Left lung (tissue), 10 donors: Measurements from ENCODE around the gene TTC39C. TPM values are rescaled to one million over a fixed set of nuclear protein-coding genes. Genes with fewer than 3 reads are reported as not detected.

Source experiments
- ATAC-seq: fragments of 200-7000 bp; cut with Tn5 transposase; one replicate; pipeline ENCODE4 v1.9.1; 2020; ENCODE audit warnings: moderate library complexity
- DNase-seq, 4 donors: peaks; one replicate each; pipeline ENCODE4 v3.0.0-alpha.2; 2013 to 2020
- H3K27ac ChIP-seq, 2 donors: fragments of 200-600 bp; sonication (generic) in 1 of 2; one replicate each; pipeline versions ENCODE4 v1.5.0 to v1.8.0; 2020 to 2021
- H3K27me3 ChIP-seq, 2 donors: fragments of 200-600 bp; sonication (generic) in 1 of 2; one replicate each; pipeline versions ENCODE4 v1.5.0 to v1.8.0; 2020 to 2021
- H3K36me3 ChIP-seq, 2 donors: fragments of 200-600 bp; sonication (generic) in 1 of 2; one replicate each; pipeline versions ENCODE4 v1.5.0 to v1.8.0; 2020 to 2021
- H3K4me1 ChIP-seq, 2 donors: fragments of 200-600 bp; one replicate each; pipeline ENCODE4 v1.8.0; 2021
- H3K4me3 ChIP-seq, 2 donors: fragments of 200-600 bp; sonication (generic) in 1 of 2; one replicate each; pipeline versions ENCODE4 v1.5.0 to v1.8.0; 2020 to 2021; ENCODE audit warnings: mild to moderate bottlenecking in 1 of 2
- H3K9me3 ChIP-seq, 2 donors: fragments of 200-600 bp; sonication (generic) in 1 of 2; one replicate each; pipeline versions ENCODE4 v1.5.0 to v1.8.0; 2020 to 2021
- intact Hi-C, 2 donors: fragments of 100-400 bp; cut with DNase I; formaldehyde crosslinking; loops; one replicate each; pipeline versions ENCODE4 v1.11.2 to v1.14.2; 2022
- polyA plus RNA-seq, 6 donors: library from polyadenylated mRNA; unstranded; fragments of 120-200 nt; gene quantifications; one replicate each; pipeline ENCODE4 v1.2.1, GENCODE V29; 2013; ENCODE audit not compliant: insufficient read length in 6 of 6
- total RNA-seq, 2 donors: library from RNA; stranded (reverse); fragmentation: NEBNext Ultra II Directional; extraction: Animal tissue kit (Norgen Biotek cat#: 25700); gene quantifications; one replicate each; pipeline ENCODE4 v1.2.1, GENCODE V29; 2021
- TF ChIP-seq, protein P1 (sequence below), 2 donors: fragments of 200-600 bp; sonication (generic) in 1 of 2; IDR thresholded peaks; one replicate each; pipeline versions ENCODE4 v1.5.0 to v1.8.0; 2021; ENCODE audit warnings: antibody characterized with exemption in 2 of 2
- donor health status: DM: no; HTN: yes; CAD: no.
- donor health status: DM: no; HTN: no; CAD: no.

TTC39C gene
- total and polyA plus RNA-seq, 8 donors = 12.0 to 19.3 (median 15.1) TPM

DNA sequence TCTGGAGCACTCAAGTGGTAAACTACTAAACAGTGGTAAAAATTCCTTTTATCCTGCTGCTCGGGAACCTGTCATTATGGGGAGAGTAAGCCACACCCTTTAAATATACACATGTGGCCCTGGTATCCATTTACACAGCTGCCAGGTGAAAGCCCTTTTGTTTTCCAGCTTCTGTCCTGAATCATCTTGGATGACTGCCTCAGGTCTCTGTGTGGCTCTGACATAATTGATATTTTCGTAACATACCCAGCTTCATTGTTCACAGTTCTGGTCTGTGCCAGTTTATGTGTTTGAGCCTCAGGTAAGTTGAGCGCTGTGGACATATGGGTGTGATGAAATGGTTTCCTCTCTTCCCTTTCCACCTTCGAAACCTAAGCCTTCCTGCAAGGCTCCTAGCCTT lies 15.7 kb upstream of the TTC39C start:
- intact Hi-C loops = no loop called here
- H3K36me3 ChIP-seq = no peaks in the 10 kb centered on the region
- TF ChIP-seq, protein P1, sequence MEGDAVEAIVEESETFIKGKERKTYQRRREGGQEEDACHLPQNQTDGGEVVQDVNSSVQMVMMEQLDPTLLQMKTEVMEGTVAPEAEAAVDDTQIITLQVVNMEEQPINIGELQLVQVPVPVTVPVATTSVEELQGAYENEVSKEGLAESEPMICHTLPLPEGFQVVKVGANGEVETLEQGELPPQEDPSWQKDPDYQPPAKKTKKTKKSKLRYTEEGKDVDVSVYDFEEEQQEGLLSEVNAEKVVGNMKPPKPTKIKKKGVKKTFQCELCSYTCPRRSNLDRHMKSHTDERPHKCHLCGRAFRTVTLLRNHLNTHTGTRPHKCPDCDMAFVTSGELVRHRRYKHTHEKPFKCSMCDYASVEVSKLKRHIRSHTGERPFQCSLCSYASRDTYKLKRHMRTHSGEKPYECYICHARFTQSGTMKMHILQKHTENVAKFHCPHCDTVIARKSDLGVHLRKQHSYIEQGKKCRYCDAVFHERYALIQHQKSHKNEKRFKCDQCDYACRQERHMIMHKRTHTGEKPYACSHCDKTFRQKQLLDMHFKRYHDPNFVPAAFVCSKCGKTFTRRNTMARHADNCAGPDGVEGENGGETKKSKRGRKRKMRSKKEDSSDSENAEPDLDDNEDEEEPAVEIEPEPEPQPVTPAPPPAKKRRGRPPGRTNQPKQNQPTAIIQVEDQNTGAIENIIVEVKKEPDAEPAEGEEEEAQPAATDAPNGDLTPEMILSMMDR (IDR thresholded peaks at IDR 0.05) = no peak
- no peaks in the 10 kb centered on the region for H3K9me3 ChIP-seq
- ATAC-seq = peak; percentile 6
- no peaks in the 10 kb centered on the region for H3K27me3 ChIP-seq
- no peak overlapping the region for H3K27ac ChIP-seq
- peaks cover 0 to 3% of the 10 kb centered on the region in 2 donors for H3K4me1 ChIP-seq
- no peak for DNase-seq
- no peak overlapping the region for H3K4me3 ChIP-seq

GRCh38 chr18:24000613-24001490 lies 13.7 kb upstream of the TTC39C start:
- no peaks in the 10 kb centered on the region for H3K9me3 ChIP-seq
- no peak for DNase-seq
- no peaks in the 10 kb centered on the region for H3K4me1 ChIP-seq
- intact Hi-C loops = no loop called here
- ATAC-seq = no peak
- H3K27ac ChIP-seq = peak overlapping the region in 1 of 2 donors; percentile 5
- no peaks in the 10 kb centered on the region for H3K27me3 ChIP-seq
- H3K36me3 ChIP-seq = no peaks in the 10 kb centered on the region
- TF ChIP-seq, protein P1 (IDR thresholded peaks at IDR 0.05) = no peak
- no peak overlapping the region for H3K4me3 ChIP-seq

GRCh38 chr18:24002479-24002878 lies 12.1 kb upstream of the TTC39C start:
- no peak overlapping the region for H3K4me3 ChIP-seq
- ATAC-seq (no peak), DNase-seq (no peak)
- no peak overlapping the region for H3K27ac ChIP-seq
- intact Hi-C loops = no loop called here
- no peaks in the 10 kb centered on the region for H3K27me3 ChIP-seq
- H3K36me3 ChIP-seq = no peaks in the 10 kb centered on the region
- no peaks in the 10 kb centered on the region for H3K9me3 ChIP-seq
- H3K4me1 ChIP-seq = no peaks in the 10 kb centered on the region
- TF ChIP-seq, protein P1 (IDR thresholded peaks at IDR 0.05) = no peak

- Histone ChIP-seq H3K9me3 (no peaks in the 10 kb centered on the region), H3K27ac (no peak overlapping the region), H3K4me3 (no peak overlapping the region), H3K27me3 (no peaks in the 10 kb centered on the region), H3K4me1 (no peaks in the 10 kb centered on the region), H3K36me3 (no peaks in the 10 kb centered on the region)
- DNase-seq (no peak), ATAC-seq (no peak)
- intact Hi-C loops = no loop called here
- TF ChIP-seq, protein P1 (IDR thresholded peaks at IDR 0.05) = no peak
These were observed 11.3 kb upstream of the TTC39C start for GRCh38 chr18:24003288-24003687.

GRCh38 chr18:24003903-24004640 lies 10.5 kb upstream of the TTC39C start:
- ATAC-seq (peak; percentile 18), DNase-seq (no peak)
- Histone ChIP-seq H3K27ac (no peak overlapping the region), H3K27me3 (no peaks in the 10 kb centered on the region), H3K36me3 (no peaks in the 10 kb centered on the region), H3K4me1 (no peaks in the 10 kb centered on the region), H3K4me3 (no peak overlapping the region), H3K9me3 (no peaks in the 10 kb centered on the region)
- intact Hi-C loops = no loop called here
- TF ChIP-seq, protein P1 (IDR thresholded peaks at IDR 0.05) = no peak
